ENCODE results near the gene ELMO1.

ELMO1 gene

GRCh38 chr7:37048674-37049073 is 400.0 kb downstream of the ELMO1 start:
- DNase-seq (ENCODE audit: low spot score), result no peak

GRCh38 chr7:37047260-37047659 is 401.4 kb downstream of the ELMO1 start:
- DNase-seq (ENCODE audit: low spot score), result no peak

GRCh38 chr7:37046531-37047079 is 402.1 kb downstream of the ELMO1 start:
- no peak for DNase-seq (ENCODE audit: low spot score)

- DNase-seq (ENCODE audit: low spot score), result no peak
Measured at GRCh38 chr7:37045681-37046179, 402.9 kb downstream of the ELMO1 start.

GRCh38 chr7:37041461-37041860 is 407.2 kb downstream of the ELMO1 start:
- DNase-seq (ENCODE audit: low spot score), result no peak

- DNase-seq (ENCODE audit: low spot score), result peak; percentile 67
Measured at GRCh38 chr7:37040330-37040729, 408.3 kb downstream of the ELMO1 start.

- DNase-seq (ENCODE audit: low spot score), result no peak
Measured at GRCh38 chr7:37039131-37039749, 409.4 kb downstream of the ELMO1 start.

- DNase-seq (ENCODE audit: low spot score), result no peak
Measured at GRCh38 chr7:37038706-37039105, 410.0 kb downstream of the ELMO1 start.

- no peak for DNase-seq (ENCODE audit: low spot score)
Measured at GRCh38 chr7:37037286-37037685, 411.4 kb downstream of the ELMO1 start.

- no peak for DNase-seq (ENCODE audit: low spot score)
Measured at GRCh38 chr7:37035631-37036030, 413.0 kb downstream of the ELMO1 start.

- DNase-seq (ENCODE audit: low spot score), result no peak
Measured at GRCh38 chr7:37033141-37033540, 415.5 kb downstream of the ELMO1 start.

GRCh38 chr7:37032258-37032601 is 416.4 kb downstream of the ELMO1 start:
- no peak for DNase-seq (ENCODE audit: low spot score)

GRCh38 chr7:37031571-37032257 is 416.9 kb downstream of the ELMO1 start:
- DNase-seq (ENCODE audit: low spot score), result peak; percentile 90

- DNase-seq (ENCODE audit: low spot score), result no peak
Measured at GRCh38 chr7:37028909-37029440, 419.7 kb downstream of the ELMO1 start.

- no peak for DNase-seq (ENCODE audit: low spot score)
Measured at GRCh38 chr7:37027557-37028341, 420.9 kb downstream of the ELMO1 start.

GRCh38 chr7:37027104-37027503 is 421.6 kb downstream of the ELMO1 start:
- DNase-seq (ENCODE audit: low spot score), result no peak

GRCh38 chr7:37018954-37019353 is 429.7 kb downstream of the ELMO1 start:
- no peak for DNase-seq (ENCODE audit: low spot score)

GRCh38 chr7:37016064-37016878 is 432.4 kb downstream of the ELMO1 start:
- DNase-seq (ENCODE audit: low spot score), result no peak

- DNase-seq (ENCODE audit: low spot score), result no peak
Measured at GRCh38 chr7:37015353-37016034, 433.2 kb downstream of the ELMO1 start.

- no peak for DNase-seq (ENCODE audit: low spot score)
Measured at GRCh38 chr7:37013771-37014170, 434.9 kb downstream of the ELMO1 start.

Data from AG08396 (cell line).